Mammary epithelial cell (primary cell): ENCODE data around the gene TNIK.

Experiments
- CTCF ChIP-seq, 2 donors: IDR thresholded peaks in 1 of 2; conservative IDR thresholded peaks in 1 of 2; 2 replicates each; pipeline ENCODE4 v1.5.1; 2011 to 2012; ENCODE audit warnings: inconsistent platforms in 2 of 2, low read length in 2 of 2, mild to moderate bottlenecking in 2 of 2, control low read depth in 1 of 2, low read depth in 1 of 2; ENCODE audit not compliant: insufficient read depth in 1 of 2; ENCODE audit errors: extremely low read depth in 1 of 2
- EZH2 ChIP-seq: IDR thresholded peaks from 2 replicates; pipeline ENCODE4 v1.6.1; 2012; ENCODE audit warnings: low read length, inconsistent platforms, borderline replicate concordance

GRCh38 chr3:171150945-171151344 is 309.3 kb downstream of the TNIK start:
- TF ChIP-seq CTCF (conservative IDR thresholded peaks at IDR 0.05 in 1 of 2, IDR thresholded peaks at IDR 0.05 in 1 of 2; ENCODE audit: extremely low read depth in 1 of 2, insufficient read depth in 1 of 2, low read depth in 1 of 2, low read length in 2 of 2) = no peak
- no peak for TF ChIP-seq EZH2
